Large intestine (tissue), 3 donors: ENCODE results near the gene HSF2. TPM values are rescaled to one million over a fixed set of nuclear protein-coding genes. Genes with fewer than 3 reads are reported as not detected.

Source experiments
- DNase-seq, 2 donors: peaks; one replicate each; pipeline versions ENCODE4 v3.0.0 to v3.0.0-alpha.2; 2013
- H3K27ac ChIP-seq: one replicate; pipeline ENCODE4 v1.5.1; 2013; ENCODE audit warnings: low read length
- H3K27me3 ChIP-seq: 2 replicates; pipeline ENCODE4 v1.6.1; 2013; ENCODE audit warnings: low read length; ENCODE audit not compliant: control insufficient read depth, insufficient read depth
- H3K36me3 ChIP-seq: 2 replicates; pipeline ENCODE4 v1.6.1; 2013; ENCODE audit warnings: low read length; ENCODE audit not compliant: control insufficient read depth, insufficient read depth
- H3K4me1 ChIP-seq: one replicate; pipeline ENCODE4 v1.6.1; 2013; ENCODE audit warnings: low read length; ENCODE audit not compliant: control insufficient read depth, insufficient read depth
- H3K4me3 ChIP-seq: one replicate; pipeline ENCODE4 v1.5.1; 2013; ENCODE audit warnings: low read length
- H3K9me3 ChIP-seq: one replicate; pipeline ENCODE4 v1.6.1; 2013; ENCODE audit warnings: mild to moderate bottlenecking, low read depth, low read length, moderate library complexity; ENCODE audit not compliant: control insufficient read depth
- WGBS: methylation state at CpG from one replicate; pipeline ENCODE4 v1.1.5; 2013; ENCODE audit warnings: low lambda C conversion rate; ENCODE audit not compliant: insufficient coverage; 5-methylcytosine and 5-hydroxymethylcytosine counted together
- polyA plus RNA-seq: library from polyadenylated mRNA; unstranded; fragments of 120-200 nt; gene quantifications from one replicate; pipeline ENCODE4 v1.2.1, GENCODE V29; 2013

Gene HSF2
- polyA plus RNA-seq, 1 donor, result 16.4 TPM

- Histone ChIP-seq H3K4me1 (no peaks in the 10 kb centered on the region), H3K9me3 (no peaks in the 10 kb centered on the region), H3K27ac (peak overlapping the region; percentile 78), H3K4me3 (peak overlapping the region; percentile 32), H3K27me3 (no peaks in the 10 kb centered on the region), H3K36me3 (no peaks in the 10 kb centered on the region)
- DNase-seq, result no peak
- no CpG with 5 or more reads among the region's 2 CpGs for WGBS
Observed at GRCh38 chr6:122399055-122399347, 451 bp upstream of the HSF2 start.

- H3K4me3 ChIP-seq, result peak overlapping the region; percentile 96
- H3K4me1 ChIP-seq, result no peaks in the 10 kb centered on the region
- peak overlapping the region; percentile 13 for H3K27ac ChIP-seq
- no peak for DNase-seq
- no peaks in the 10 kb centered on the region for H3K9me3 ChIP-seq
- no peaks in the 10 kb centered on the region for H3K27me3 ChIP-seq
- WGBS, result no CpG with 5 or more reads among the region's 20 CpGs
- H3K36me3 ChIP-seq, result no peaks in the 10 kb centered on the region
Observed at GRCh38 chr6:122400121-122400450, 634 bp downstream of the HSF2 start.

GRCh38 chr6:122400462-122401089 is 1.1 kb downstream of the HSF2 start:
- no peaks in the 10 kb centered on the region for H3K27me3 ChIP-seq
- H3K27ac ChIP-seq, result no peak overlapping the region
- 10% methylated on average over 3 of the region's 4 CpGs for WGBS
- no peaks in the 10 kb centered on the region for H3K4me1 ChIP-seq
- no peaks in the 10 kb centered on the region for H3K36me3 ChIP-seq
- peak overlapping the region; percentile 96 for H3K4me3 ChIP-seq
- peak in 1 of 2 donors; percentile 8 for DNase-seq
- H3K9me3 ChIP-seq, result no peaks in the 10 kb centered on the region

- Histone ChIP-seq H3K4me3 (no peak overlapping the region), H3K27ac (no peak overlapping the region), H3K4me1 (no peaks in the 10 kb centered on the region), H3K27me3 (no peaks in the 10 kb centered on the region), H3K36me3 (no peaks in the 10 kb centered on the region), H3K9me3 (no peaks in the 10 kb centered on the region)
- DNase-seq, result no peak
- 88% methylated on average over 3 of the region's 4 CpGs for WGBS
Observed at GRCh38 chr6:122401104-122401503, 1.7 kb downstream of the HSF2 start.

GRCh38 chr6:122404444-122404843 is 5.0 kb downstream of the HSF2 start:
- no peaks in the 10 kb centered on the region for H3K9me3 ChIP-seq
- H3K4me3 ChIP-seq, result no peak overlapping the region
- no peaks in the 10 kb centered on the region for H3K36me3 ChIP-seq
- H3K27me3 ChIP-seq, result no peaks in the 10 kb centered on the region
- H3K4me1 ChIP-seq, result no peaks in the 10 kb centered on the region
- no peak overlapping the region for H3K27ac ChIP-seq
- WGBS, result 92% methylated on average over 1 of the region's 2 CpGs
- no peak for DNase-seq

GRCh38 chr6:122405417-122405816 is 6.0 kb downstream of the HSF2 start:
- no CpG with 5 or more reads among the region's 1 CpG for WGBS
- no peak for DNase-seq
- H3K27ac ChIP-seq, result no peak overlapping the region
- no peaks in the 10 kb centered on the region for H3K4me1 ChIP-seq
- no peaks in the 10 kb centered on the region for H3K36me3 ChIP-seq
- H3K27me3 ChIP-seq, result no peaks in the 10 kb centered on the region
- H3K9me3 ChIP-seq, result no peaks in the 10 kb centered on the region
- no peak overlapping the region for H3K4me3 ChIP-seq

GRCh38 chr6:122406187-122406586 is 6.7 kb downstream of the HSF2 start:
- no peak for DNase-seq
- no peaks in the 10 kb centered on the region for H3K4me1 ChIP-seq
- H3K27ac ChIP-seq, result no peak overlapping the region
- no peaks in the 10 kb centered on the region for H3K36me3 ChIP-seq
- H3K4me3 ChIP-seq, result no peak overlapping the region
- WGBS, result 100% methylated on average over 1 of the region's 1 CpG
- no peaks in the 10 kb centered on the region for H3K27me3 ChIP-seq
- no peaks in the 10 kb centered on the region for H3K9me3 ChIP-seq

- no CpG with 5 or more reads among the region's 4 CpGs for WGBS
- Histone ChIP-seq H3K9me3 (no peaks in the 10 kb centered on the region), H3K4me1 (no peaks in the 10 kb centered on the region), H3K4me3 (no peak overlapping the region), H3K27ac (no peak overlapping the region), H3K36me3 (peaks cover 5% of the 10 kb centered on the region), H3K27me3 (no peaks in the 10 kb centered on the region)
- DNase-seq, result no peak
Observed at GRCh38 chr6:122407712-122408111, 8.3 kb downstream of the HSF2 start.

GRCh38 chr6:122408240-122408639 is 8.8 kb downstream of the HSF2 start:
- Histone ChIP-seq H3K9me3 (no peaks in the 10 kb centered on the region), H3K4me1 (no peaks in the 10 kb centered on the region), H3K4me3 (no peak overlapping the region), H3K27ac (no peak overlapping the region), H3K27me3 (no peaks in the 10 kb centered on the region), H3K36me3 (peaks cover 6% of the 10 kb centered on the region)
- no peak for DNase-seq
- no CpG with 5 or more reads among the region's 1 CpG for WGBS

- H3K4me1 ChIP-seq, result no peaks in the 10 kb centered on the region
- peaks cover 7% of the 10 kb centered on the region for H3K36me3 ChIP-seq
- H3K27ac ChIP-seq, result no peak overlapping the region
- H3K9me3 ChIP-seq, result no peaks in the 10 kb centered on the region
- WGBS, result 94% methylated on average over 5 of the region's 6 CpGs
- DNase-seq, result no peak
- H3K4me3 ChIP-seq, result no peak overlapping the region
- no peaks in the 10 kb centered on the region for H3K27me3 ChIP-seq
Observed at GRCh38 chr6:122408702-122409458, 9.4 kb downstream of the HSF2 start.

GRCh38 chr6:122412001-122412400 is 12.5 kb downstream of the HSF2 start:
- no peak for DNase-seq
- Histone ChIP-seq H3K36me3 (peaks cover 8% of the 10 kb centered on the region), H3K9me3 (no peaks in the 10 kb centered on the region), H3K4me1 (no peaks in the 10 kb centered on the region), H3K4me3 (no peak overlapping the region), H3K27ac (no peak overlapping the region), H3K27me3 (no peaks in the 10 kb centered on the region)
